ENCODE measurements around the gene KCTD16. TPM values are rescaled to one million over a fixed set of nuclear protein-coding genes. Genes with fewer than 3 reads are reported as not detected.

The KCTD16 gene
- total RNA-seq, 4 donors from 2014 or later = not detected

DNA sequence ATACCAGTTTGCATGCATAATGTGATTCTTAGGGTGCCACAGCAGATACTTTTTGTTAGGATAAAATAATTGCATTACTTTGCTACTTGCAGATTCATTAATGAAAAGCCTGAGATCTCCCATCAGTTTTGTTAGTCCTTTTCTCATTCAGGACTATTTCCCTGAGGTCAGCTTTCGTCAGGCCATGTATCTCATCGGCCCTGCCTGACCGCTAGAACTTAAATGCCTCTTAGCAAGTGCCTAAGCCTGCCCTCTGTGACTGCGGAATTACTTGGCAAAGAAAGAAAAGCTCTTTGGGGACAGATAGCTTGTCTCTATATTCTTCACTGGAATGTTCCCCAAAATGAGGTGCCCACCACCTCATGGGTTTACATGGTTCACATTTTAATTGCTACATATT lies 147.8 kb downstream of the KCTD16 start:
- 63 to 65% methylated on average over 4 of the region's 4 CpGs for WGBS, 2 donors
- H3K27me3 ChIP-seq = no peaks in the 10 kb centered on the region
- intact Hi-C loops (cut with DNase I) = no loop called here
- no peak overlapping the region for H3K27ac ChIP-seq
- no peak overlapping the region for H3K4me3 ChIP-seq
- no peak for DNase-seq
- no peaks in the 10 kb centered on the region for H3K9me3 ChIP-seq
- no peak for TF ChIP-seq POLR2A (IDR thresholded peaks at IDR 0.05)
- TF ChIP-seq, protein P1, sequence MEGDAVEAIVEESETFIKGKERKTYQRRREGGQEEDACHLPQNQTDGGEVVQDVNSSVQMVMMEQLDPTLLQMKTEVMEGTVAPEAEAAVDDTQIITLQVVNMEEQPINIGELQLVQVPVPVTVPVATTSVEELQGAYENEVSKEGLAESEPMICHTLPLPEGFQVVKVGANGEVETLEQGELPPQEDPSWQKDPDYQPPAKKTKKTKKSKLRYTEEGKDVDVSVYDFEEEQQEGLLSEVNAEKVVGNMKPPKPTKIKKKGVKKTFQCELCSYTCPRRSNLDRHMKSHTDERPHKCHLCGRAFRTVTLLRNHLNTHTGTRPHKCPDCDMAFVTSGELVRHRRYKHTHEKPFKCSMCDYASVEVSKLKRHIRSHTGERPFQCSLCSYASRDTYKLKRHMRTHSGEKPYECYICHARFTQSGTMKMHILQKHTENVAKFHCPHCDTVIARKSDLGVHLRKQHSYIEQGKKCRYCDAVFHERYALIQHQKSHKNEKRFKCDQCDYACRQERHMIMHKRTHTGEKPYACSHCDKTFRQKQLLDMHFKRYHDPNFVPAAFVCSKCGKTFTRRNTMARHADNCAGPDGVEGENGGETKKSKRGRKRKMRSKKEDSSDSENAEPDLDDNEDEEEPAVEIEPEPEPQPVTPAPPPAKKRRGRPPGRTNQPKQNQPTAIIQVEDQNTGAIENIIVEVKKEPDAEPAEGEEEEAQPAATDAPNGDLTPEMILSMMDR (IDR thresholded peaks at IDR 0.05) = no peak
- H3K36me3 ChIP-seq = no peaks in the 10 kb centered on the region
- H3K4me1 ChIP-seq = no peaks in the 10 kb centered on the region

DNA sequence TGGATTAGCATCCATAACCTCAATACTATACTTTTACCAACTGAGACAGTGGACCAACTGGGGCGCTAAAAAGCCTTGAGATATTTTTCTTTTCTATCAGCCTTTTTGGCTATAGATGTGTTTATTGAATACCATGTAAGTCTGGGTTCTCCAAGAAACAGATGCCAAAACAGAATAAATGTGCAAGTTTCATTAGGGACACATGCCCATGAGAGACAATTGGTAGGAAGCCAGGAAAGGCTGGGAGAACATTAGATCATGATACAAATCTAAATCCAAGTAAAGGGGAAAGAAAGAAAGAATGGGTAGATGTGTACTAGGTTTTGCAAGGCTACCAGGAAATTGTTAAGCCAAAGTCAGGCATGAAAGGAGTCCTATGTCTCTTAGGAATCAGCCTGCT lies 152.5 kb downstream of the KCTD16 start:
- H3K27ac ChIP-seq = no peak overlapping the region
- intact Hi-C loops (cut with DNase I) = no loop called here
- DNase-seq = no peak

DNA sequence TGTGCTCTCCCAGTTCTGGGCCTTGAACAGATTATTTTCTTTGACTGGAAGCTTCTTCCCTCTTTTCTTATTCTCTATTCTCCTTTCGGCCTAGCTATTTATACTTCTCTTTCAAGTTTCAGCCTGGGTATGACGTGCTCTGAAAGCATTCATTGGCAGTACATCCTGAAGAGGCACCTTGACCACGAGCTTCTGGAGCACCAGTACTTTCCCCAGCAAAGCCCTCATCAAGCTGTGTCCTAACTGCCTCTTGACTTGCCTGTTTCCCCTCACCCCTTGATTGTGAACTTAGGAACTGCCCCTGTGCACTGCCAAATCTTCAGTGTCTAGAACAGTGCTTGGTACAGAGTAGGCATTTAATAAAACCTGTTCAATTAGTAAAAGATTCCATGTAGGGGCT lies 154.9 kb downstream of the KCTD16 start:
- no peak overlapping the region for H3K27ac ChIP-seq
- H3K36me3 ChIP-seq = no peaks in the 10 kb centered on the region
- intact Hi-C loops (cut with DNase I) = no loop called here
- no peaks in the 10 kb centered on the region for H3K9me3 ChIP-seq
- no peak overlapping the region for H3K4me3 ChIP-seq
- DNase-seq = no peak
- H3K4me1 ChIP-seq = no peaks in the 10 kb centered on the region
- no peaks in the 10 kb centered on the region for H3K27me3 ChIP-seq
- no peak for TF ChIP-seq POLR2A (IDR thresholded peaks at IDR 0.05)
- WGBS, 2 donors = 53 to 61% methylated on average over 3 of the region's 3 CpGs

More for the DNA sequence above, 152.5 kb downstream of the KCTD16 start:
- Histone ChIP-seq H3K4me1 (no peaks in the 10 kb centered on the region), H3K36me3 (no peaks in the 10 kb centered on the region), H3K4me3 (no peak overlapping the region), H3K9me3 (no peaks in the 10 kb centered on the region), H3K27me3 (no peaks in the 10 kb centered on the region)
- WGBS, 2 donors = 71 to 75% methylated on average over 1 of the region's 1 CpG
- TF ChIP-seq, protein P1 (IDR thresholded peaks at IDR 0.05) = no peak
- no peak for TF ChIP-seq POLR2A (IDR thresholded peaks at IDR 0.05)

DNA sequence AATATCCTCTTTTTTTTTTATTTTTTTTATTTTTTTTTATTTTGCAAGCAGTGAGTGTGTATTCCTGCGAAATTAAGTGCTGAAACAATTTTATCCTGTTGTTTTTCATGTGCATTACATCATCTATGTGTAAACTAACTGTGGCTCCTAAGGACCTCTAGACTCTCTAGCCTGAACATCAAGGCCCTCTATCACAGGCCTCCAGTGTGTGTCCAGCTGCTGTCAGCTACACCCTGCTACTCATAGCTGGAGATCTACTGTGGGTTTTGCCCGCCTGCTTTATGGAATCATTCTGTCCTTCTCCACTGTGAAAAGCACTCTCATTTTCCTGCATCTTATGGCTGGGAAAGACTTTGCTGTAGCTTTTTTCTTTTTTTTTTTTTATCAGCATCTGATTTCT lies 157.8 kb downstream of the KCTD16 start:
- no peak for TF ChIP-seq POLR2A (IDR thresholded peaks at IDR 0.05)
- TF ChIP-seq, protein P1 (IDR thresholded peaks at IDR 0.05) = no peak
- Histone ChIP-seq H3K36me3 (no peaks in the 10 kb centered on the region), H3K4me3 (no peak overlapping the region), H3K4me1 (no peaks in the 10 kb centered on the region), H3K27ac (no peak overlapping the region), H3K27me3 (no peaks in the 10 kb centered on the region), H3K9me3 (no peaks in the 10 kb centered on the region)
- 61 to 64% methylated on average over 2 of the region's 2 CpGs for WGBS, 2 donors
- no peak for DNase-seq
- intact Hi-C loops (cut with DNase I) = no loop called here

DNA sequence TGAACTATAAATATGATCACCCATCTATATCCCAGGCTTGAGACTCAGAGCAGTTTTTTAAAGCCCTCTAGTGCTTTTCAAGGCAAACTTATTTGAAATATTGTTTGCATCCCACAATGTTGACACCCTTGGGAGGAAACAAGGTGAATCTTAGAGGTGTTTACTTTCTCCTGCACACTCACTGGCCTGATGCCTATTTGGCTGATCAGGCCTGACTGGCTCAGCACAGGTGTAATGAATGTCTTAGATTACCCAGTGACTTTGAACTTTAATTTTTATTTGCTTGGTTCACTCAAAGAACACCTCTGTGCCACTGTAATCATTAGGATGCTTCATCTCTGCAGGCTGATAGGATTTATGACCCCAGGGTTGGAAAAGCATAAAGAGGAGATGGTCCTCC lies 158.3 kb downstream of the KCTD16 start:
- no peaks in the 10 kb centered on the region for H3K36me3 ChIP-seq
- TF ChIP-seq, protein P1 (IDR thresholded peaks at IDR 0.05) = no peak
- TF ChIP-seq POLR2A (IDR thresholded peaks at IDR 0.05) = no peak
- H3K9me3 ChIP-seq = no peaks in the 10 kb centered on the region
- no peaks in the 10 kb centered on the region for H3K4me1 ChIP-seq
- no peak overlapping the region for H3K27ac ChIP-seq
- no peaks in the 10 kb centered on the region for H3K27me3 ChIP-seq
- no peak overlapping the region for H3K4me3 ChIP-seq
- intact Hi-C loops (cut with DNase I) = no loop called here
- DNase-seq = no peak

DNA sequence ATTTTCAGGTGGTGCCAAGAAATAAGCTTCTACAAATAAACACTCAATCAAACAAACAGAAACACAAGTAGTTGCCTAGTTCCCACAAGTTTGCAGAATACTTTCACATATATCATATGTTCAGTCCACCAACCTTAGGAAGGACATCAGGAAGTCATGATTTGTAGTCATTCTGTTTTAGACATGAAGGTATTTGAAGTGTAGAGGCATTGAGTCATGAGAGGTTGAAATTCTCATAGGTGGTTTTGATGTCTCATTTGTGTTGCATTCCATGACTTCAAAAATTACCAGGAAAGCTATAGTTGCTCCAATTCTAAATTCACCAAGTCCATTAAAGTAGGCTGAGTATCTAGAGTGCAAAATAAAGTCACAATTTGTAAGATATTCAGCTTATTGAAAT lies 159.0 kb downstream of the KCTD16 start:
- no peaks in the 10 kb centered on the region for H3K27me3 ChIP-seq
- TF ChIP-seq POLR2A (IDR thresholded peaks at IDR 0.05) = no peak
- TF ChIP-seq, protein P1 (IDR thresholded peaks at IDR 0.05) = no peak

More for the DNA sequence above, 159.0 kb downstream of the KCTD16 start:
- intact Hi-C loops (cut with DNase I) = no loop called here
- H3K4me3 ChIP-seq = no peak overlapping the region
- no peak for DNase-seq
- no peak overlapping the region for H3K27ac ChIP-seq
- H3K36me3 ChIP-seq = no peaks in the 10 kb centered on the region
- no peaks in the 10 kb centered on the region for H3K4me1 ChIP-seq
- H3K9me3 ChIP-seq = no peaks in the 10 kb centered on the region
